HEK293T (cell line): ENCODE data around the gene CHKA.

Source experiments
- CTCF ChIA-PET: fragments of 350-600 bp; formaldehyde crosslinking; extraction: SDS; loops from one replicate; lab custom pipeline; 2021; ENCODE audit warnings: antibody characterized with exemption, inconsistent platforms; lab: Yijun Ruan, JAX
- POLR2A ChIA-PET: fragments of 350-600 bp; formaldehyde crosslinking; extraction: SDS; loops from one replicate; lab custom pipeline; 2020; ENCODE audit warnings: antibody characterized with exemption, inconsistent platforms; lab: Yijun Ruan, JAX
- DNase-seq: peaks from one replicate; pipeline ENCODE4 v3.0.0; 2012; ENCODE audit warnings: mixed read lengths; ENCODE audit errors: extremely low spot score
- ARNT ChIP-seq: fragments of 450-650 bp; IDR thresholded peaks from 2 replicates; pipeline ENCODE4 v1.6.1; 2017; ENCODE audit warnings: mild to moderate bottlenecking
- BHLHE40 ChIP-seq: fragments of 450-650 bp; IDR thresholded peaks from 2 replicates; pipeline ENCODE4 v1.6.1; 2016; ENCODE audit warnings: mild to moderate bottlenecking, moderate library complexity, borderline replicate concordance
- CTBP1 ChIP-seq: fragments of 450-650 bp; IDR thresholded peaks from 2 replicates; pipeline ENCODE4 v1.6.1; 2016; ENCODE audit warnings: borderline replicate concordance
- ELF4 ChIP-seq: fragments of 450-650 bp; IDR thresholded peaks from 2 replicates; pipeline ENCODE4 v1.6.1; 2017; ENCODE audit warnings: antibody characterized with exemption
- FOXA1 ChIP-seq: fragments of 450-650 bp; IDR thresholded peaks from 2 replicates; pipeline ENCODE4 v1.6.1; 2016; ENCODE audit warnings: mild to moderate bottlenecking
- FOXK2 ChIP-seq: fragments of 450-650 bp; IDR thresholded peaks from 2 replicates; pipeline ENCODE4 v1.6.1; 2016; ENCODE audit warnings: mild to moderate bottlenecking
- FOXM1 ChIP-seq: fragments of 450-650 bp; IDR thresholded peaks from 2 replicates; pipeline ENCODE4 v1.6.1; 2017; ENCODE audit warnings: mild to moderate bottlenecking, borderline replicate concordance
- HDGF ChIP-seq: fragments of 450-650 bp; IDR thresholded peaks from 2 replicates; pipeline ENCODE4 v1.6.1; 2017; ENCODE audit warnings: antibody characterized with exemption, borderline replicate concordance
- L3MBTL2 ChIP-seq: fragments of 450-650 bp; conservative IDR thresholded peaks from 2 replicates; pipeline ENCODE4 v1.6.1; 2016; ENCODE audit warnings: mild to moderate bottlenecking
- LEF1 ChIP-seq: fragments of 450-650 bp; IDR thresholded peaks from 2 replicates; pipeline ENCODE4 v1.6.1; 2017; ENCODE audit warnings: mild to moderate bottlenecking, borderline replicate concordance
- NFRKB ChIP-seq: fragments of 450-650 bp; IDR thresholded peaks from 2 replicates; pipeline ENCODE4 v1.6.1; 2016; ENCODE audit warnings: mild to moderate bottlenecking, moderate library complexity
- PKNOX1 ChIP-seq: fragments of 450-650 bp; IDR thresholded peaks from 2 replicates; pipeline ENCODE4 v1.6.1; 2016
- SP1 ChIP-seq: fragments of 450-650 bp; IDR thresholded peaks from 2 replicates; pipeline ENCODE4 v1.6.1; 2017
- SUZ12 ChIP-seq: fragments of 450-650 bp; IDR thresholded peaks from 2 replicates; pipeline ENCODE4 v1.6.1; 2016; ENCODE audit warnings: mild to moderate bottlenecking
- TARDBP ChIP-seq: fragments of 450-650 bp; IDR thresholded peaks from 2 replicates; pipeline ENCODE4 v1.6.1; 2016
- ZNF384 ChIP-seq: fragments of 450-650 bp; IDR thresholded peaks from 2 replicates; pipeline ENCODE4 v1.6.1; 2016

Gene CHKA

GRCh38 chr11:68065841-68066240 lies 55.3 kb downstream of the CHKA start:
- no peak for DNase-seq
- ChIA-PET CTCF (no interaction called here), POLR2A (no interaction called here)
- TF ChIP-seq FOXK2, result no peak
- TF ChIP-seq SUZ12, result no peak
- TF ChIP-seq L3MBTL2, result no peak
- no peak for TF ChIP-seq HDGF
- no peak for TF ChIP-seq SP1

GRCh38 chr11:68064926-68065325 lies 56.3 kb downstream of the CHKA start:
- ChIA-PET POLR2A (no interaction called here), CTCF (no interaction called here)
- DNase-seq, result no peak
- TF ChIP-seq SP1 (no peak), ZNF384 (no peak), L3MBTL2 (no peak), ELF4 (no peak), FOXM1 (no peak), FOXA1 (no peak), ARNT (no peak), CTBP1 (no peak), LEF1 (no peak), NFRKB (no peak), BHLHE40 (no peak), HDGF (no peak), PKNOX1 (no peak), TARDBP (no peak), FOXK2 (no peak), SUZ12 (no peak)

- POLR2A ChIA-PET, result no interaction called here
Measured at GRCh38 chr11:68061508-68061907, 59.7 kb downstream of the CHKA start.

GRCh38 chr11:68057807-68058206 lies 63.4 kb downstream of the CHKA start:
- DNase-seq, result no peak
- ChIA-PET CTCF (no interaction called here), POLR2A (no interaction called here)
- TF ChIP-seq CTBP1 (no peak), L3MBTL2 (no peak), ARNT (no peak), TARDBP (no peak), BHLHE40 (no peak), LEF1 (no peak), SUZ12 (no peak)

More at GRCh38 chr11:68061508-68061907, 59.7 kb downstream of the CHKA start:
- no peak for TF ChIP-seq SP1
- TF ChIP-seq L3MBTL2, result no peak
- no peak for TF ChIP-seq ZNF384
- no peak for TF ChIP-seq BHLHE40
- no peak for TF ChIP-seq SUZ12
- no peak for TF ChIP-seq TARDBP
- no peak for TF ChIP-seq FOXK2
- CTCF ChIA-PET, result no interaction called here
- DNase-seq, result no peak

- TF ChIP-seq CTBP1 (no peak), ARNT (no peak), FOXM1 (no peak), L3MBTL2 (no peak), TARDBP (no peak), NFRKB (no peak), LEF1 (no peak), SP1 (no peak), HDGF (no peak), PKNOX1 (no peak), ZNF384 (no peak), FOXA1 (no peak), BHLHE40 (no peak), FOXK2 (no peak), SUZ12 (no peak), ELF4 (no peak)
Measured at GRCh38 chr11:68056317-68057285, 64.6 kb downstream of the CHKA start.

GRCh38 chr11:68053981-68054812 lies 67.0 kb downstream of the CHKA start:
- ChIA-PET CTCF (no interaction called here), POLR2A (interaction anchor here (0.6 kb wide), 1 partner anchor 242 kb away, joined by 3 read pairs; no protein-coding TSS in a partner anchor)
- no peak for TF ChIP-seq SUZ12
- TF ChIP-seq FOXK2, result no peak
- no peak for TF ChIP-seq TARDBP
- no peak for TF ChIP-seq BHLHE40
- TF ChIP-seq SP1, result no peak
- no peak for TF ChIP-seq ELF4
- TF ChIP-seq ARNT, result no peak
- no peak for TF ChIP-seq NFRKB
- no peak for TF ChIP-seq HDGF
- TF ChIP-seq PKNOX1, result no peak
- TF ChIP-seq LEF1, result no peak
- no peak for TF ChIP-seq L3MBTL2
- TF ChIP-seq CTBP1, result no peak
- TF ChIP-seq FOXM1, result no peak
- TF ChIP-seq FOXA1, result no peak
- TF ChIP-seq ZNF384, result no peak
- DNase-seq, result no peak

More at GRCh38 chr11:68056317-68057285, 64.6 kb downstream of the CHKA start:
- no peak for DNase-seq
- ChIA-PET CTCF (interaction anchor here (0.7 kb wide), 1 partner anchor 151 kb away, joined by 3 read pairs; no protein-coding TSS in a partner anchor), POLR2A (no interaction called here)
